Measurements from ENCODE around the gene COX8A. TPM values are rescaled to one million over a fixed set of nuclear protein-coding genes. Genes with fewer than 3 reads are reported as not detected.

Gene COX8A
- total RNA-seq: 194 TPM

GRCh38 chr11:63974259-63975143 is at the start of gene COX8A:
Gene COX8A, plus strand, starts transcription at chr11:63974620. Its CDS starts 61 bp downstream, at chr11:63974681.

GRCh38 chr11:63938479-63939396 is 35.7 kb upstream of the COX8A start, which contains the start of gene NAA40:
Gene NAA40, plus strand, starts transcription at chr11:63939002. Its CDS starts 95 bp downstream, at chr11:63939097.

GRCh38 chr11:63986156-63986931 is 11.9 kb downstream of the COX8A start, which contains the start of gene OTUB1:
Gene OTUB1, plus strand, starts transcription at chr11:63986438. Its CDS starts 19 bp downstream, at chr11:63986457.

Small RNA genes lying within 50 kb of the gene (small RNA-seq; reads per million reads assigned to genes)
- not detected for gene RNU6-45P (ENCODE audit: low replicate concordance)

Other genes with a start within 250 kb of the COX8A start
- 87.3 TPM for gene ZFTA, start 205.8 kb upstream of the COX8A start, total RNA-seq
- 13.8 TPM for gene SPINDOC, start 161.2 kb upstream of the COX8A start, total RNA-seq
- gene MARK2, start 135.5 kb upstream of the COX8A start, total RNA-seq: 33.5 TPM
- gene RCOR2, start 57.5 kb upstream of the COX8A start, total RNA-seq: 16.0 TPM
- gene NAA40, start 35.6 kb upstream of the COX8A start, total RNA-seq: 26.6 TPM
- 37.9 TPM for gene OTUB1, start 11.8 kb downstream of the COX8A start, total RNA-seq
- 11.9 TPM for gene FLRT1, start 61.3 kb downstream of the COX8A start, total RNA-seq
- gene MACROD1, start 191.5 kb downstream of the COX8A start, total RNA-seq: 13.5 TPM
- 86.4 TPM for gene STIP1, start 211.6 kb downstream of the COX8A start, total RNA-seq
- gene FERMT3, start 232.1 kb downstream of the COX8A start, total RNA-seq: 0.63 TPM

Measured in parietal lobe (tissue), 2 donors.